Measurements from ENCODE around the gene MRPL14.

Gene MRPL14

GRCh38 chr6:44171899-44172546 lies 44.8 kb upstream of the MRPL14 start:
- TF ChIP-seq, protein P1, sequence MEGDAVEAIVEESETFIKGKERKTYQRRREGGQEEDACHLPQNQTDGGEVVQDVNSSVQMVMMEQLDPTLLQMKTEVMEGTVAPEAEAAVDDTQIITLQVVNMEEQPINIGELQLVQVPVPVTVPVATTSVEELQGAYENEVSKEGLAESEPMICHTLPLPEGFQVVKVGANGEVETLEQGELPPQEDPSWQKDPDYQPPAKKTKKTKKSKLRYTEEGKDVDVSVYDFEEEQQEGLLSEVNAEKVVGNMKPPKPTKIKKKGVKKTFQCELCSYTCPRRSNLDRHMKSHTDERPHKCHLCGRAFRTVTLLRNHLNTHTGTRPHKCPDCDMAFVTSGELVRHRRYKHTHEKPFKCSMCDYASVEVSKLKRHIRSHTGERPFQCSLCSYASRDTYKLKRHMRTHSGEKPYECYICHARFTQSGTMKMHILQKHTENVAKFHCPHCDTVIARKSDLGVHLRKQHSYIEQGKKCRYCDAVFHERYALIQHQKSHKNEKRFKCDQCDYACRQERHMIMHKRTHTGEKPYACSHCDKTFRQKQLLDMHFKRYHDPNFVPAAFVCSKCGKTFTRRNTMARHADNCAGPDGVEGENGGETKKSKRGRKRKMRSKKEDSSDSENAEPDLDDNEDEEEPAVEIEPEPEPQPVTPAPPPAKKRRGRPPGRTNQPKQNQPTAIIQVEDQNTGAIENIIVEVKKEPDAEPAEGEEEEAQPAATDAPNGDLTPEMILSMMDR (IDR thresholded peaks at IDR 0.05; ENCODE audit: low read depth, low read length, poor library complexity, severe bottlenecking): no peak
- TF ChIP-seq EZH2phosphoT487 (IDR thresholded peaks at IDR 0.05; ENCODE audit: borderline replicate concordance, low read length): no peak
- H3K9me2 ChIP-seq (replicated peaks; ENCODE audit: control insufficient read depth, low read length): no peaks in the 10 kb centered on the region

GRCh38 chr6:44169886-44170570 lies 42.8 kb upstream of the MRPL14 start:
- H4K20me1 ChIP-seq (ENCODE audit: control insufficient read depth, insufficient read depth, low read depth, low read length): no peaks in the 10 kb centered on the region
- no peak overlapping the region for H3K27ac ChIP-seq (ENCODE audit: low read depth, low read length)
- H3K4me3 ChIP-seq (ENCODE audit: low read length): no peak overlapping the region
- H3K27me3 ChIP-seq (ENCODE audit: control insufficient read depth, low read length): peaks cover 41% of the 10 kb centered on the region
- H3K4me2 ChIP-seq (ENCODE audit: low read length): no peak overlapping the region
- TF ChIP-seq EZH2phosphoT487 (IDR thresholded peaks at IDR 0.05; ENCODE audit: borderline replicate concordance, low read length): no peak
- TF ChIP-seq, protein P1 (IDR thresholded peaks at IDR 0.05; ENCODE audit: low read depth, low read length, poor library complexity, severe bottlenecking): no peak
- no peaks in the 10 kb centered on the region for H3K9me3 ChIP-seq (ENCODE audit: control insufficient read depth, insufficient read depth, low read length)
- no peaks in the 10 kb centered on the region for H3F3A ChIP-seq (ENCODE audit: control insufficient read depth, insufficient read depth)
- H3K79me2 ChIP-seq (ENCODE audit: control insufficient read depth, low read length): no peaks in the 10 kb centered on the region
- H3K9me2 ChIP-seq (replicated peaks; ENCODE audit: control insufficient read depth, low read length): no peaks in the 10 kb centered on the region
- no peaks in the 10 kb centered on the region for H3K4me1 ChIP-seq (ENCODE audit: control insufficient read depth, low read length)
- no peaks in the 10 kb centered on the region for H3K36me3 ChIP-seq (ENCODE audit: control insufficient read depth, low read length)

More at GRCh38 chr6:44171899-44172546, 44.8 kb upstream of the MRPL14 start:
- Histone ChIP-seq H3K36me3 (ENCODE audit: control insufficient read depth, low read length) (no peaks in the 10 kb centered on the region), H3K79me2 (ENCODE audit: control insufficient read depth, low read length) (no peaks in the 10 kb centered on the region), H3K9me3 (ENCODE audit: control insufficient read depth, insufficient read depth, low read length) (no peaks in the 10 kb centered on the region), H3K27ac (ENCODE audit: low read depth, low read length) (no peak overlapping the region), H3F3A (ENCODE audit: control insufficient read depth, insufficient read depth) (no peaks in the 10 kb centered on the region), H3K27me3 (ENCODE audit: control insufficient read depth, low read length) (peaks cover 36% of the 10 kb centered on the region), H3K4me3 (ENCODE audit: low read length) (no peak overlapping the region), H3K4me1 (ENCODE audit: control insufficient read depth, low read length) (peaks cover 6% of the 10 kb centered on the region), H4K20me1 (ENCODE audit: control insufficient read depth, insufficient read depth, low read depth, low read length) (no peaks in the 10 kb centered on the region), H3K4me2 (ENCODE audit: low read length) (no peak overlapping the region)

- no peaks in the 10 kb centered on the region for H3K79me2 ChIP-seq (ENCODE audit: control insufficient read depth, low read length)
- no peaks in the 10 kb centered on the region for H3K4me1 ChIP-seq (ENCODE audit: control insufficient read depth, low read length)
- peaks cover 45% of the 10 kb centered on the region for H3K27me3 ChIP-seq (ENCODE audit: control insufficient read depth, low read length)
- no peaks in the 10 kb centered on the region for H3K9me3 ChIP-seq (ENCODE audit: control insufficient read depth, insufficient read depth, low read length)
- no peaks in the 10 kb centered on the region for H4K20me1 ChIP-seq (ENCODE audit: control insufficient read depth, insufficient read depth, low read depth, low read length)
- no peak overlapping the region for H3K4me2 ChIP-seq (ENCODE audit: low read length)
- TF ChIP-seq, protein P1 (IDR thresholded peaks at IDR 0.05; ENCODE audit: low read depth, low read length, poor library complexity, severe bottlenecking): no peak
- no peak for TF ChIP-seq EZH2phosphoT487 (IDR thresholded peaks at IDR 0.05; ENCODE audit: borderline replicate concordance, low read length)
- H3K27ac ChIP-seq (ENCODE audit: low read depth, low read length): no peak overlapping the region
- H3K36me3 ChIP-seq (ENCODE audit: control insufficient read depth, low read length): no peaks in the 10 kb centered on the region
- H3K9me2 ChIP-seq (replicated peaks; ENCODE audit: control insufficient read depth, low read length): no peaks in the 10 kb centered on the region
- H3K4me3 ChIP-seq (ENCODE audit: low read length): no peak overlapping the region
- no peaks in the 10 kb centered on the region for H3F3A ChIP-seq (ENCODE audit: control insufficient read depth, insufficient read depth)
These were observed 41.9 kb upstream of the MRPL14 start for GRCh38 chr6:44169154-44169553.
